UCSD-AML1 (cell line): ENCODE measurements around the gene MAB21L1.

Experiments
- DNase-seq: peaks from one replicate; lab custom pipeline; 2025; ENCODE audit not compliant: unreplicated experiment; lab: John Stamatoyannopoulos, UW

Gene MAB21L1

GRCh38 chr13:35475960-35476943 is at the start of gene MAB21L1:
TSS of gene MAB21L1 (minus strand) at chr13:35476689. CDS start at chr13:35476138, 551 bp downstream.
- no peak for DNase-seq

- DNase-seq: no peak
These were observed 47.7 kb upstream of the MAB21L1 start for GRCh38 chr13:35524171-35524570.

GRCh38 chr13:35518337-35518946 is 42.0 kb upstream of the MAB21L1 start:
- no peak for DNase-seq

- no peak for DNase-seq
These were observed 38.5 kb upstream of the MAB21L1 start for GRCh38 chr13:35514801-35515502.

DNA sequence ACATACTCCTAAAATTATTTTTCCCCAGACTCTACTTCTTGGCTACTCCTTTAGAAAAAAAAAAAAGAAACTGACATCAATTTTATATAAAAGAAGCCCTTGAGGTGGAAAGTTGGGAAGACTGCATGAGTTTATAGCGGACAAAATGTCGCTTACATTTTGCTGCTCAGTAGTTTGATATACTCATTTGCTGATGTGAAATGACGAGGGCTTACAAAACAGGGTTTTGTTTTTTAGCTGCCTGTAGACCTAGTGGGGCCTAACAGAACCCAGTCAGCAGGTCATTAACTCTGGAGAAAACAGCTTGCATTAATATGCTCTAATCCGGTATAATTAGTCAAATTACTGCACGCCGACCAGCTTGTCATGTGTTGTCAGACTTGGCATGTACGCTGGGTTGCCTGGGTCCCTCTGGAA is 37.6 kb upstream of the MAB21L1 start:
- DNase-seq: no peak

DNA sequence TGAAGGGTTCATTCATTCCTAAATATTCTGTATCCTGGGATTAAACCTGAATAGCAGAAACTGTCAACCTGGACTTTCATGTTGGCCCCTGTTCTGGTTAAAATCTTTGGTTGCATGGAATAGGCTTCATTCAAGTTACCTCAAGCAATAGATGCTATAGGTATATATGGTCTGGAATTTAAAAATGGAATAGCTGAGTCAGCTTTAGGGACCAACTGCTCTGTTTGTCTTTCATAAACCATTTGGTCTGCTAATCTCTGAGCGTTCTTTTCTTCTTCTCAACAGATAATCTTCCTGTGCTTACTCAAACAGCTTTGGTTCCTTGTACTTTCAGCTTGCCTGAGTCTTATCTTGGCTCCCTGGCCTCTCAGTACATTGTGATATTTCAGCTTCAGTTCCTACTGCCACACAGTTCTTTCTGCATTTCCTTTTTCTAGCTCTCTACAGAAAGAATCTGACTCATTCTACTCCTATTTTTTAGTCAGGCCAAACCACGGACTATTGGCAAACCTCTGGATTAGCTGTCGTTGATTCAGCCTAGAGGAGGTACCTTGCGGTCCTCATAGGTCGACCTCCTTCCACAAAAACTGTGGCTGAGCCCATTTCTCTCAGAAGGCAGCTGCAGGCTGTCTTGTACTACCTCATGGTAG is 35.9 kb upstream of the MAB21L1 start:
- DNase-seq: no peak

DNA sequence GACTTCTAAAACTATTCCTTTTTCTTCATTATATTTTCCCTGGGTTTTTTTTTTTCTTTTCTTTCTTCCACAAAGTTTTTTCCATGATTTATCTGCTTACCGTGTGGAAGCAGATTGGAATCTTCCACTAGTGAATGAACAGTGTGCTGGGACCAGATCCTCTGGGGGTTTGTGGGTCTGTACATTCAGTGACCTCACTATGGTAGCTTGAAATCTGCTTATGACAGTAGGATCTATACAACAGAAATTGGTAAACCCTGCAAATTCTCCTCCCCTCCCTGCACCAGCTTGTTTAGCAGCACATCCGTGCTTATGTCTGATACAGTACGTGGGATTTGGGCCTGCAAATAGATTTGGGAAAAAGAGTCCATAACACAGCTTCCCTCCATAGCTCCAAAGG is 26.0 kb upstream of the MAB21L1 start:
- DNase-seq: no peak

DNA sequence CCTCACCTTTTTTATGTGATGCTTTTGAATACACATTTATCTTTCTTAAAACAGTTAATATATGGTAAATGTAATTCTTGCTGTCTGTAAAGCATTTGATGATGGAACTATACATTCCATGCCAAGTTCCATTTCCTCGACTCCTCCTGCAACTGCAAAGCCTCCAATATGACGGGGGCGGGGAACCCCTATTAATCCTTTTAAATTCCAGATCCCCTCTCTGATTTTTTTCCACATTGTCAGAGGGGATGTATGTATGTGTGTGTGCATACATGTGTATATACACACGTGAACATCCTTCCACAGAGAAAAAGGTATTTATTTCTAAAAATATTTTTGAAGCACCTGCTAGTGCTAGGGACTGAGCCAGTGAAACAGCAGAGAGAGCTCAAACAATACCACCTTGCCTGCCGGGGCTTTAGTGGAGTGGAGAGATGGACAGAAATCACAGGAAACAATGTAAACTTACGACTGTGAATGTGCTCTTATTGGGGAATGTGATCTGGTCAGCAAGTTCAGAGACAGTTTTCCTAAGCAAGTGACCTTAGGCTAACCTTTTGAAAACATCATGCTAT is 25.3 kb upstream of the MAB21L1 start:
- DNase-seq: no peak

- no peak for DNase-seq
These were observed 23.7 kb upstream of the MAB21L1 start for GRCh38 chr13:35500144-35500543.

DNA sequence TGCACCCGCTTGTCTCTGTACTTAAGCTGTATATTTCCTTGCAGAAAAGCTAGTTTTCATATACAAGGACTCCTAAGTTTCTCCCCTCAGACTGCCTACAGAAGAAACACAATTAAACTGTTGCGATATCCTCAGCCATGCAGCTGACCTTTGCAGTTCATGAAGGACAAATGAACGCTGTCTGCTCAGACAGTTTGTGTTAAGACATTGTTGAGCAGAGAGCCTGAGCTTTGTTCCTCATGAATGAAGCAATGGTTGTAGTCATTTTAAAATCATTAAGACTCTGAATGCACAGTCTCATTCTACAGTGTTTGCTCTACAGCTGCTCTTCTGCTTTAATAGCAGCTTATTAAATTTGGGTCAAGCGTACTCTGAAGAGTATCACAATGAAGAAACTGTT is 23.2 kb upstream of the MAB21L1 start:
- no peak for DNase-seq

DNA sequence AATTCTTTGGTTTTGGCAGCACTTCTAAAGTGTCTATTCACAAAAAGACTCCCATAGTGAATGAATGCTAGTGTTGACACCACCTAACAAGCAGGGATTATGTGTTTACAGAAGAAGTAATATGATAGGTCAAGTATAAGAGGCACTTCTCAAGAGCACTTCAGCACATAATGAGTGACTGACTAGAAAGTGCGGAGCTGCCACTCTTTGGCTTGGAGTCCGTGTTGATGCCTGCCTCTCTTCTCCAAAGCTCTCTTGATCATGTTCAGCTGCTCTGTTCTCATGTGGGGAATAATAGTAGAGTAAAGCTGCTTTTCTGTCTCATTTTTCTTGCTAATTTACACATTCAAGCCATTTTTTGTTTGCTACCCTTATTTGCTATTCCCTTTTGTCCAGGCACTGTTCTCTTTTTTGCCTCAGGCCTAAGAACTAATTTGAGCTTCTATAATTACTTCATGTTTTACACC is 22.7 kb upstream of the MAB21L1 start:
- no peak for DNase-seq

DNA sequence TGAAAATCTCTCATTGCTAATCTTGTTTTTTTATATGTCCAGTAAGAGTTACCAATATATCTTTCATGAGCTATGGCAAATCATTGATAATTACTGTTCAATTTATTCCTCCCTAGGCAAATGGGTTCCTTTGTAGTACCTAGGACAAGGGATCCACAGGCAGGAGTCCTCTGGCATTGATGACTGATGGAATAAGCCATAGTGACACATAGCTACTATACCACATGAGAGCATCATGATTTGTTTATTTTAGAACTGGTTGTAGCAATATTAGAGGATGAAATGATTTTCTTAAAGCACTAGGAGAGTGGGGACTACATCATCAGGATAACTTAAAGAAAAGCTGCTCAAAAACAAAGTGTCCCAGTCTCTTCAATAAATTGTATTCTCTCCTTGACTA is 21.7 kb upstream of the MAB21L1 start:
- no peak for DNase-seq

DNA sequence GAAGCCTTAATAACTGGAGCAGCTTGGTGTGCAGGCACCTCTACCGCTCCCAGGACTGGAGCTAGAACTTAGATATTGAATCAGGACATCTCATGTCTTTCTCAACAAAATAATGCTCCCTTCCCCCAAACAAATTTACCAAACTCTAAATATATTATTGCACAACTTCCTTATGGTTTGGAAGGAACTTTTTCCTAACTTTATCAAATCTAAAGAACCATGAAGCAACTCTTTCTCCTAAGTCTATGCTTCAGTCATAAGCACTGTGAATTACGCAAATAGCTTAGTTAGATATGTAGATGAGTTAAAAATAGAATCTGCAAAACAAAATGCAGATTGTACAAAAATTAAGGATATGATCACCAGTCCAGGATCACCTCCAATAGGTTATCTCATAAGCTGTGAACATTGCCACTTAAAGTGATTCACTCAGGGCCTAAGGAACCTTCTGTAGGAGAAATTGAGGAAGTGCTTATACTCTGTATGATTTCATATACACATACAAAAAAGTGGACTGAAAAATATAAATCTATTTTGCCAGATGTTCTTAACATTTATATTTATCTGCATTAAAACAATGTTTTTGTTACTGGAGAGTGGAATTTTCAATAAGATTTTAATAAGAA is 20.4 kb upstream of the MAB21L1 start:
- DNase-seq: no peak

DNA sequence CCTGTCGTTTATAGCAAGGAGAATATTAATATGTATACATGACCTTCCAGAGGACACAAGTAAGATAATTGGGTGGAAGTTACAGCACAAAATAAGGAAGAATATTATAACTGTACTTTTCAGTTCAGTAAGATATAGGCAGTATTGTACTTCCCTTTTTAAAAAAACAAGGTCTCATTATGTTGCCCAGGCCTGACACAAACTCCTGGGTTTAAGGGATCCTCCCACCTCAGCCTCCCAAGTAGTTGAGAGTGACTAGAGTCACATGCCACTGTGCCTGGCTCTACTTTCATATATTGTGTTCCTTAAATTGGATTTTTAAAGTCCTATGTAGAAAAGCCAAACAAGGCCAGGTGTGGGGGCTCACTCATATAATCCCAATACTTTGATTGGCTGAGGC is 19.5 kb upstream of the MAB21L1 start:
- no peak for DNase-seq

GRCh38 chr13:35489050-35489449 is 12.6 kb upstream of the MAB21L1 start:
- DNase-seq: no peak

DNA sequence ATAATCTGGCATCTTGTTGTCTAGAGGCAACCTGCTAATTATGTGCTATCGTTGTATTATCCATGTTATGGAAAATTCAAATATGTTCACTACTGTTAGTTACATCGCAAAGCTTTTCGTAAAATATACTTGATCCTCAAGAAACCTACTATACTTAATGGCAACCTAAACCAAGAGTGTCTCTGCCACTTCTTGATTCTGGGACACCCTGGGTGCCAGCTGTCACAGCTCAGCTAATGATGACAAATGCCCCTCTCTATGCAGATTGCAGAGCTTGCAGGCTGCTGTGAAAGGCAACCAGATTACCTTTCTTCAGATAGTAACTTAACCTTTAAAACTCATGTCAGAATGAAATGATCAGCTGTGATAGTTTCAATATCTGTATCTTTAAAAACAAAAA is 8.9 kb upstream of the MAB21L1 start:
- no peak for DNase-seq

DNA sequence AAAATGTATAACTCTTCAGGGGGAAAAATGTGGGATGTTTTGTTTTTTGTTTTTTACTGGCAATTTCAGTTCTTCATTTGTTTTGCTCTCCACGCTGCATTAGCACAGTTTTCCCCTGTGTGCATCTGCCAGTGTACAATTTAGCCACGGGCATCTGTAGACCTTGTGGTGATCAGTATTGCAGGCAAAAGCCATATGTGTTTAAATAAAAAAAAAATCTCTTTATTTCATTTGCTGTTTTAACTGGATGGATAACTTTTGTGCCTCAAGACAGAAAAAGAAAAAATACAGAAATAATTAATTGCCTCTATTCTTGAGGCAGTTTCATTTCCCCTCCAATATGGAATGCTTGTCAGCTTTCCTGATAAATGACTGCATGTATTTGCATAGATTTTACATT is 7.9 kb upstream of the MAB21L1 start:
- DNase-seq: no peak

DNA sequence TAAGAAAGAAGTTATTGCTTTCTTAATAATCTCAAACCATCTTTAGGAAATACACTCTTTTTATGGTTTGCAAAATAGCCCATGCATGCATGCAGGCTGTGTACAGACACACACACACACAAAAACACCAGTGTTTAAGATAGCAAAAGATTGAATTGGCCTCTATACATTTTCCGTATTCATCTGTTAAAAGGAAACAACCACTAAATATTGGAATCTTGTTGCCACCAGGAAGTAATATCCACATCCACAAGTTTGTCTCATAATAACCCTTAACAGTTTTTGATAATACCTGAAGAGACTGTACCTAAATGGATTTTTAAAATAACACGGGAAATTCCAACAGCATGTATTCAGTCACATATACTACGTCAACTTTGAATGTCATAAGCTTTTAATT is 7.3 kb upstream of the MAB21L1 start:
- no peak for DNase-seq

DNA sequence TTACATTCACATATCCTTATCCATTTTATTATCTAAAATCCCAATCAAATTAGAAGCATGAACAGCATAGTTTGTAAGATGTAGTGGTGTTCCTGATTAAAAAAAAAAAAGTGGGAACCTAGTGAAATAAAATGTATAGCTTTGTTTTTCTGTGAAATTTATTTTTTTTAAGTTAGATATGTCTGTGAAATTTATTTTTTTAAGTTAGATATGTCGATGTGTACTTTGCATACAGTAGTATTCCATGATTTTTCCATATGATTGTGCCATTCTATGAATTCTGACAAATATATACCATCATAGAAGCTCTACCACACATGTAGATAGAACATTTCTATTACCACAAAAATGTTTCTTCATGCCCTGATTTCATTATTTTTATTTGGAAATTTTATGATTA is 6.0 kb upstream of the MAB21L1 start:
- no peak for DNase-seq

DNA sequence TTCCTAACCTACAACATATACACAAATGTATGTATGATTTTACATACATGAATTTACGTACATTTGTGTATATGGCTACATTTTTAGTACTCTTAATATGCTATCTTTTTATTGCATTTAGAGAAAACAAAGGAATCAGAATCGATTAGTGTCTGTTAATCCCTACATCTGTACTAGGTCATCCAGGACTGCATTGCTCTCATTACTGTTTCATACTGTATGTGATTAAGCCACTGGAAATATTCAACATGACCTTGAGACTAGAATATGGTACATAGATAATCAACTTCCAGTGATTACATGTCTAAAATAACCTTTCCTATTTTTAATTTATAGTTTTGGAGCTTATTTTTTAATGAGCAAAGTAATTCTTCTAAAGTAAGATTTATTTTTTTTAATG is 5.3 kb upstream of the MAB21L1 start:
- no peak for DNase-seq
